Activated gamma-delta T cell treated with Interleukin-2 at 50 U/mL for 16 hours (primary cell): ENCODE results near the gene ZNF274.
A peak's percentile ranks its signal among the peaks of the same experiment; 100 is the strongest.
"Not testable (repeated sequence)": the region's sequence is repeated elsewhere in the genome, so short reads cannot be mapped to it uniquely, and the experiment has no call there.

Experiments
- DNase-seq: peaks from one replicate; pipeline ENCODE4 v3.0.0-alpha.2; 2020

Gene ZNF274

DNA sequence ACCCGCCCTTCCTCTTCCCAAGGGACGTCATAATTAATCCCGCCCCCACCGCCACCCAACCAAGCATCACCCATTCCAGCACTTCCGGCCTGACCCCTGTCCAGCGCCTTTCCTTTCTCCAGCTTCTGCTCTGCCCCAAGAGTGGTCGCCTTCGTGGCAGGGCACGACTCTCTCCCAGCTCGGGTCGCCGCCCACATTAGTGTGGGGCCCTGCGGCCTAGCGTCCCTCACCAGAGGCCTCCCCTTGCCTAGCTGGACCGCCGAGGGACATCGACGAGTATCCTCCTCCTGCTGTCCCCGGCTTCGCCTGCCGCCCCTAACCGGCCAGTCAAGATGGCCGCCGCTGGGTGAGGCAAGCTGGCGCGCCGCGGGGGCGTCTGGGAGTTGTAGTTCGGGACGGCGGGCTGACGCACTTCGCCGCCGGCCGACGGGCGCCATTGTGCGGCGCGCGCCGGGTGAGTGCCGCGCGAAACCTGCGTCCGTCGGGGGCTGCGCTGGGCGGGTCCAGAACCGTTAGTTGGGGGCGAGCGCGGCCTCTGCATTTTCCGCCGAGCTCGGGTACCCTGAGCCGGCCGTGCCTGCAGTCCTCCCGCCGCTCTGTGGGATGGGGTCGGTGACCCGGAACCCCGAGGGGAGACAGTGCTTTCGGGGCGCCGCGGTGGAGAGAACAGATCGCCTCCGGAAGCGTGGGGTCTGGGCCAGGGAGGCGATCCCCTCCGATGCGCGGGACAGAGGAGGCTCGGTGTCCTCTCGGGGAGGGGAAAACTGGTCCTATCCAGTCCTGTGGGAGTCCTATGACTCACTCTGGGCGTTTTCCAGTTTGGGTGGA, at the start of gene ZNF274:
ZNF274 (plus strand) TSS at position 73 of the 828 bp plus-strand sequence. CDS start 905 bp downstream, outside the sequence.
- peak; percentile 89 for DNase-seq

DNA sequence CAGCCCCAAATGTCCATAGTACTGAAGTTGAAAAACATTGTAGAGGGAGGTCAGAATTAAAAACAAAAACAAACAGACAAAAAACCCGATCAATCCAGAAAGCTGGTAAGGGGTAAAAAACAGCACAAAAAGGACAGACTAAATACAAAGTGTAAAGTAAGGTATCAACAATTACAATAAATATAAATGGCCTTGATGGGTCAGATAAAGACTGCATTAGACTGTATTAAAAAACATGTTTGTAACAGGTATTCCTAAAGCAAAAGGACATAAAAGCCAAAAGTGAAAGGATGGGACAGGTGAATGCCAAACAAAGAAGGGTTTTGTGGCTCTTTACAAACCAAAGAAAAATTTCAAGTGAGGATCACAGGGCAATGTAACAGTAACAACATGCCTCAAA, 48.6 kb upstream of the ZNF274 start:
- no peak for DNase-seq

DNA sequence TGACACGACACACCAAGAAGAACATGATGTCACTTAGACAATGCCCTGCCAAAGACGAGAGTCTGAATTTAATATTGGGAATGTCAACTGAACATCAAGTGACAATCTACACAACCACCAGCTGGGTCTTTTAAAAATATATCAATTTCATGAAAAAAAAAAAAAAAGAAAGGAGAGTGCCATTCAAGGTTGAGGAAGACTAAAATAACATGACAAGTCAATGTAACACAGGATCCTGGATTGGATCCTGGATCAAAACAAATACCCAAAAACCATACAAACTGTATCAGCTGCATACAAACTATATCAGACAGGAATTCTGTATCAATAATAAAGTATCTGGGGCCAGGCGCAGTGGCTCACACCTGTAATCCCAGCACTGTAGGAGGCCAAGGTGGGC, 37.0 kb upstream of the ZNF274 start:
- no peak for DNase-seq

DNA sequence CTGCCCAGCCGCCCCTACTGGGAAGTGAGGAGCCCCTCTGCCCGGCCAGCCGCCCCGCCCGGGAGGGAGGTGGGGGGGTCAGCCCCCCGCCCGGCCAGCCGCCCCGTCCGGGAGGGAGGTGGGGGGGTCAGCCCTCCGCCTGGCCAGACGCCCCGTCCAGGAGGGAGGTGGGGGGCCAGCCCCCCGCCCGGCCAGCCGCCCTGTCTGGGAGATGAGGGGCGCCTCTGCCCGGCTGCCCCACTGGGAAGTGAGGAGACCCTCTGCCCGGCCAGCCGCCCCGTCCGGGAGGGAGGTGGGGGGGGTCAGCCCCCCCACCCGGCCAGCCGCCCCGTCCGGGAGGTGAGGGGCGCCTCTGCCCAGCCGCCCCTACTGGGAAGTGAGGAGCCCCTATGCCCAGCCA, 35.4 kb upstream of the ZNF274 start:
- not testable (repeated sequence) for DNase-seq

DNA sequence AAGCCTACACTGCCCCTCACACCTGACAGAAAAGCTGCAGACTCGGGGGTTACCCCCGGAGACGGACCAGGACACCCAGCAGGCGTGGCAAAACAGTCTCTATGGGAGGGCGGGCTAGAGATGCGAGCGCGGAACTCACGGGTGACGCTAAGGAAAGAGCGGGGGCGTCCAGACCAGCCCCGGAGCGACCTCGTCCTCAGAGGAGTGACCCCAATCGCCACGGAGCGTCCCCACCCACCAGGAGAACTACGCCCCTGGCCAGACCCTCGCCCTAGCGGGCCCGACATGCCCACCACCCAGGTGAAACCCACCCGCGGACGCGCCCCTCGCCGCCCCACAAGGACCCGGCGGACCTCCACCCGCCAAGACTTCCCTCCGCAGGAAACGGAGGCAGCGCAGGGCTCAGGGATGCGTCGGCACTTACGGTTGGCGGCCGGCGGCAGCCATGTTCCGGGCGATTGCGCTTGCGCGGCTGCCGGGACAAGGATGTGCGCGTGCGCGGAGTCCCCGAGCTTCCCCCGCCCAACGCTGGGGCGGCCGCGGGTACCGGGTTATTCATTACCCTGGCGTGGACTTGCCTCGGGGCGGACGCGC, 32.4 kb upstream of the ZNF274 start, which contains the start of gene ZNF329:
ZNF329 (minus strand) TSS at position 462 of the 594 bp plus-strand sequence. CDS start 21,286 bp downstream, outside the sequence.
- peak; percentile 91 for DNase-seq

DNA sequence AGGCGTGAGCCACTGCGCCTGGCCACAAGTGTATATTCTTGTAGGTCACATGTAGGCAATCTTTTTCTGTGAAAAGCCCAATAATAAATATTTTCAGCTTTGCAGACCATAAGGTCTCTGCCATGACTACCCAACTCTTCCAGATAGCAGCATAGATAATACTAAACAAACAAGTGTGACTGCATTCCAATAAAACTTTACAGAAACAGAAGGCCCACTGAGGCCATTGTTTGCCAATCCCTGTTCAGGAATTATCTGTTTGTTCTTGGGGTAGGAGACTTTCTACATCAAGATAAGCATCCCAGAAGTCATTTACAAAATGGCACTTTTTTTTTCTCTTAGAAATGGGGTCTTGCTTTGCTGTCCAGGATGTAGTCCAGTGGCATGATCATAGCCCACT, 29.5 kb upstream of the ZNF274 start:
- no peak for DNase-seq

DNA sequence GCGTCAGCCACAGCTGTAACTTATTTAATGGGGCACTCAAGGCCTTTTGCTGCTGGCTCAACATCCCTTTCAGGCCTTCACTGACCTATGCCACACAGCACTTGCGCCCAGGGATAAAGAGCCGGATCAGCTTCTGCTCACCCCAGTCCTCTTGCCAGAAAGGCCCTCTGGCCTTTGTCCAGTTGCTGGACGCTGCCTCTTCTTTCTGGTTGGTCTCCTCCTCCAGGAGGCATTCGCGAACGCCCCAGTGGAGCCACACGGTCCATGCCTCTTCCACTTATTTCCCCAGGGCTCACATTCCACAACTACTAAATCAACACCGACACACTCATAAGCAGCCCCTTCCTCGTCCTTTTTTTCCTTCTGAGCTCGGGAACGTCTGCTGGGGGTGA, 28.6 kb upstream of the ZNF274 start:
- DNase-seq = no peak

DNA sequence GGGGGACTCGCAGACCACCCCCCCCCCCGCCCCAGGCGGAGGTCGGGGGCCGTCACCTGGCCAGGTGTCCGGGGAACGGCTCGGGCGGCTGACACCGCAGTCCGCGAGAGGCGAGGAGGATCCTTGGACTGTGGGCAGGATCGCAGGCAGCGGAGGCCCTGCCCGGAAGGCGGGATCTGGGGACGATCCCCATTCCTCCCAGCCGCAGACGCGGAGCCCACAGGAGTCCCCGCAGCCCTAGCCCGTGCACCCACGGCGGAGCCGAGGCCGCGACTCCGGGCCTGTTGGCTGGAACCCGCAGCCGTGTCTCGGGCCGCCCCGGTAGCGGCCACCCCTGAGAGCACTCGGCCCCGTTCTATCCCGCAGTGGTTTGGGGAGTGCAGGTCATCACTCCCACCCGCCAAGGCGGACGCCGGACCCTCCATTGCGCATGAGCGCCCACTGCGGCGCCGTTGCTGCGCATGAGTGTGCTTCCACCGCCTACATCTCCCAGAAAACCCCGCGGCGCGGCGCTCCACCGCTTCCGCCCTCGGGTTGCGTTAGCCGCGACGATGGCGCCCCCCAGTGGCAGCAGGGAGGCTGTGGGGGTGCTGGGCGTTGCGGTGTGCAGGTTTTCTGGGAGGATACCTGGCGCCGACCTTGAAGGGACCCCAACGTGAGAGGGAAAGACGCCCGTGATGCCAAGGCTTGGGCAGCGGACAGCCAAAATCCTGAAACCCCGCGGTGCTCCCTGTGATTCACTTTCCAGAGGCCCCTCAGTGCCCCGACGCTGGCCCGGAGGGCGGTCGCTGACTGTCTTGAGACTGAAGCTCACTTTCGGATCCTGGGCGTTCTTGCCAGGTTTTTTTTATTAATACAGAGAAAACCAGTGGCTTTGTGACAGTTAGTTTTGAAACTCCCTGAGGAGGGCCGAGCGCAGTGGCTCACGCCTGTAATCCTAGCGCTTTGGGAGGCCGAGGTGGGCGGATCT, 27.9 kb upstream of the ZNF274 start:
- DNase-seq = peak; percentile 99

DNA sequence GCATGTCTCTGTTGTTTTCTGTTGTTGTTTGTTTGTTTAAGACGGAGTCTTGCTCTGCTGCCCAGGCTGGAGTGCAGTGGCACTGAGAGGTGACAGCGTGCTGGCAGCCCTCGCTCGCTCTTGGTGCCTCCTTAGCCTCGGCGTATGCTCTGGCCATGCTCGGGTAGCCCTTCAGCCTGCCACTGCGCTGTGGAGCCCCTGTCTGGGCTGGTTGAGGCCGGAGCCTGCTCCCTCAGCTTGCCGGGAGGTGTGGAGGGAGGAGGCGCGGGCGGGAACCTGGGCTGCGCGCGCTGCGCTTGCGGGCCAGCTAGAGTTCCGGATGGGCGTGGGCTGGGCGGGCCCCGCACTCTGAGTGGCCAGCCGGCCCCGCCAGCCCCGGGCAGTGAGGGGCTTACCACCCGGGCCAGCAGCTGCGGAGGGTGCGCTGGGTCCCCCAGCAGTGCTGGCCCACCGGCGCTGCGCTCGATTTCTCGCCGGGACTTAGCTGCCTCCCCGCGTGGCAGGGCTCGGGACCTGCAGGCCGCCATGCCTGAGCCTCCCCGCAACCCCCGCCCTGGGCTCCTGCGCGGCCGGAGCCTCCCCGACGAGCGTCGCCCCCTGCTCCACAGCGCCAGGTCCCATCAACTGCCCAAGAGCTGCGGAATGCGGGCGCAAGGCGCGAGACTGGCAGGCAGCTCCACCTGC, 25.7 kb upstream of the ZNF274 start:
- DNase-seq = no peak

DNA sequence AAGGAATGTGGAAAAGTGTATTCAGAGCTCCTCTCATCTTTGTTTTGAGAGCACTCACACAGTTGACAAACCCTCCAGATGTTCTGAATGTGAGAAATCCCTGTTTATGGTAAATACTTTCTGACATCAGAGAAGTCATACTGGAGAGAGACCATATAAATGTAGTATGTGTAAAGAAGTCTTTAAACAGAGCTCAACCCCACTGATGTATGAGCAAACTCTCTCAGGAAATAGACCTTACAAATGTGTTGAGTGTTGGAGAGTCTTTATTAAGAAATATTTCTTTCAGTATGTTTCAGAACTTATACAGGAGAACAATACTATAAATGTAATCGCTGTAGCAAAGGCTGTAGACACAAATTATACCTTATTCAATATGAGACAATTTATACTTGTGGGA, 16.6 kb upstream of the ZNF274 start:
- DNase-seq = no peak

DNA sequence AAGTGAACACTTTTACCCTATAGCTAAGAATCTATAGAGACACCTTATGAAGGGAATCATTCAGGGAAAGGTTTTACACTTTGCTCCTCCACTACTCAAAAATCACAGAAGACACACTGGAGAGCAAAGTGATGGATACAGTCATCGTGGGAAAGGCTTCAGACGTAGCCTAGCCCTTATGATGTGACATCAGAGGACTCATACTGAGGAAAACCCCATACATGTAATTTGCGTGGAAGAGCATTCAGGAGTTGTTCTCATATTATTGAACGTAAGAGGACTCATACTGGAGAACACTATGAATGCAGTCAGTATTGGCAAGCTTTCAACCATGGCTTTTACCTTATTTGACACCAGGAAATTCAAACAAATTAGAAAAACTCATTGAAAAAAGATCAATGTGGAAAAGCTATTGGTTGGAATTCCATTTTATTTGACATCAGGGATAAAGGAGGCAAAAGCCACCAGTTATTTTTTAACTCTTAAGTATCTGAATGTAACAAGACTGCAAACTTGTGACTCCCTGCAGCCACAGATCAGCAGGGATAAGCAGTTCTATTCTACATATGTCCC, 16.1 kb upstream of the ZNF274 start:
- DNase-seq = no peak

DNA sequence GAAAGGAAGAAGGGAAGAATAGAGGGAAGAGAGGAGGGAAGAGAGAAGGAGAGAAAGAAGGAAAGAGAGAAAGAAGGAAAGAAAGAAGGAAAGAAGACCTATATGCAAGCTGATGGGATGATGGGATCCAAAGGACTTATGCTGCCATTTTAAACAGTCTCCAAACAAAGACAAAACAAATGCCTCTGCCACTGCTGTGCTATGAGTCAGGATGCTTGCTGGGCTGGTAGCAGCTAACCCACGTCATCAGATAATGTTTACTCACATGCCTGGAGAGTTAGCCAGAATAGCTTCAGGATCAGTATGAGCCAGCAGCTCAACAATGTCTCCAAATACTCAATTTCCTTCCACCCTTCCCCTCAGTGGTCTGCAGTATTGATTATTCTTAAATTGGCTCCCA, 12.0 kb upstream of the ZNF274 start:
- no peak for DNase-seq

DNA sequence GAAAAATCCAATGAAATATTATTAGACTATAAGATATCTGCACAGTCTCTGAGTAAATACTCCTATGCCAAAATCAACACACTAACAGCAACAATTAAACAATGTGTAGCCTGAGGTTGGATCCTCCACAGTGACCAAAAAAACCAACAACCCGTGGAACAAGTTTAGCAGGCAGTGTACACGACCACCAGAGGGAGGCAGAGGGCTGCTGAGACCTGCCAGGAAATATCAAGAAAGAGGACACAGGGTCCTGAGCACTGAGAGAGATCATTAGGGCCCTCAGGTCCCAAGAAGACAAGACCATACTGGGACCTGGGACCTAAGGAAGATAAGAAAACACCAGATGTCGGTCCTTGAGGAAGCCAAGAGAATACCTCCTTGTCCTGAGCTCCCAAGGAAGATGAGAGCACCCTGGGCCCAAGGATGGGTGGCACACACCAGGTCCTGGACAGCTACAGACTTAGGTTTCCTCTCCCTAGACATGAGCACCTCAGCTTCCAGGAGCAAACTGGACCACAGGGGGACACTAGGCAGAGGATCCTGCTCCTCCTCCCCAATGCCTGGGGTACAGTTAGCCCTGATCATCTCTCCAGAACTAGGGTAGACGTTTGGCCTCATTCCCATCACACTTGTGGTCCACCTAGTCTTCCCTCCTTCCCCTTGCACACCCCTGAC, 822 bp upstream of the ZNF274 start:
- DNase-seq = peak; percentile 50

DNA sequence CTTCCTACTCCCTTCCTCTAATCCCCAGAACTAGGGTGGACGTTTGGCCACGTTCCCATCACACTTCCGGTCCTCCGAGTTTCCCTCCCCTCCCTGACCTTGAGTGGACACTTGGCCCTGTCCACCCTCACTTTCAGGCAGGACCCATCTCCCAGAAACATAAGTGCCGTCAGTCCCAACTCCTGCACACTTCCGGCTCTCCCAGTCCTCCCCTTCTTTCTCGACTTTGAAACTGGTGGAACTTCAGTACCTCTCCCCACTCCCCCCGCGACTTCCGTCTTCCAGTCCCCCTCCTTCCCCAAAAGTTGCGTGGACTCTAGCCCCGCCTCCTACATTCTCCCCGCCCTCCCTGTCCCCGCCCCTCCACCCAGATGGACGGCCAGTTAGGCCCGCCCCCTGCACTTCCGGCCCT, 278 bp upstream of the ZNF274 start:
- peak; percentile 72 for DNase-seq

DNA sequence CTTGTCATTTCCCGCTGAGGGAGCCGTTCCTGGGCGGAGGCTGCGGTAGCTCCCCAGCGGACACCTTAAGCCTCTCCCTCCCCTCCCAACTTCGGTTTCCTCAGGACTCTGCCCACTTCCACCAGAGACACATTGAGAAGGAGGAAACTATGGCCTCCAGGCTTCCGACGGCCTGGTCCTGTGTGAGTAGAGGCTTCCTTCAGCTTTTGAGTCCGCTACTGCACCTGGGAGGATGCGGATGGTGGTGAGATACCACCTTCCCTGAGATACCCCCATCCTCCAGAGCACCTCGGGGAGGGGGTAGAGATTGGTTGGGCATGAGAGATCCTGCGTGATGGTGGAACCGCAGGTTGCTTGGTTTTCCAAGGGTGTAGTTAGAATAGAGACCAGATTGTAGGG, 955 bp downstream of the ZNF274 start:
- DNase-seq = no peak

DNA sequence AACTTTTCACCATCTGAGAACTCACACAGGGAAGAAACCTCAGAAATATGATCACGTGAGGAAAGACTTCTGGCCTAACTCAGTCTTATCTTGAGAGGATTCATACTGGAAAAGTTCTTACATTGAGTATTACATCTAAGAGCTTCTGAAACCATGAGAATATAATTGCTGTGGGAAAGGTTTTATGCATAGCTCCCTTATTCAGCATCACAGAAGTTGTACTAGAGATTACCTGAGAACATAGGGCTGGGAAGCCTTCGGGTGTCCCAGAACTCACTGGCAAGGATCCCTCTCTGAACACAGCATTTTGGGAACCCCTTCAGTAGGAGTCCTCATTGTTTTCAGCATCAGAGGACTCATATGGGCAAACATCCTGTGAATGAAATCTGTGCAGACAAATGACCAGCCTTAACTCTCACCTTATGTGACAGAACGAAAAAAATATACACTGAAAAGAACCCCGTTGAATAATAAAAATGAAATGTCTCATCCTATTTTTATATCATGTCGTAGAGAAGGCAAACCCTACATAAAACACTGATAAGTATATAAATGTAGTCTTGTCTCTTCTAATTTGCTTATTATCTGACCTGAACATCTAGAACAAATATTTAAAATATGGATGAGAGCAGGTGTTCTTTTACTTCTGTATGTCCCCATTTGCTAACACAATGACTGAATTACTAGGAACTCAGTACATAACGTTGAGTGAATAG, 14.2 kb downstream of the ZNF274 start:
- DNase-seq = no peak

DNA sequence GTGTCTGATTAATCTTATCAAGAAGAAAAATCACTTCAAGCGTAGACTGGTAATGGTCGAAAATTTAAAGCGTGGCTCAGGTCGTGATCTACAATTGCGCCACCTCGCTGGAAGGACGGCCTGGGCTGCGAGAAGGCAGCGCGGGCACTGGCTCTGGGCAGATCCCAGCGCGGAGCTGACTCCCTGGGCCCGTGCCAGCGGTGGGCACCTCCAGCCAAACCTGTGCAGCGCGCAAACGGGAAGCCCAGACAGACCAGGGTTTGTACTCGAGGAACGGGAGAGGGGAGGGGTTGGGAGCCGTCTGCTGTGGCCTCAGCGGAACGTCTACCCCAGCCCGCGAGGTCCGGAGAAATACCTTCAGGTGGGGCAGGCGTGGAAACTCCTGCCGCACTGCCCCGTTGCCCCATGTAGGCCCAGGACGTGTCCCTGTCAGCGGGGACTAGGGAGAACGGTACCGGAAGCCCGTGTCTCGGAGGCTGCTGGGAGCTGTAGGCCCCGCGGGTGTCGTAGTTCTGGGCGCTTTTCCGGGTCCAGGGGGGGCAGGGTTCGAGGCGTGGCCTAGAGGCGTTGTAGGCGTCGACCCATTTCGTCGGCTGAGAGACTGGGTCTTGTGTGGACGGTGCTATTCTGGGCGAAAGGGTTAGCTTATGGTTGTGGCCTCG, 21.1 kb downstream of the ZNF274 start:
- DNase-seq = no peak

DNA sequence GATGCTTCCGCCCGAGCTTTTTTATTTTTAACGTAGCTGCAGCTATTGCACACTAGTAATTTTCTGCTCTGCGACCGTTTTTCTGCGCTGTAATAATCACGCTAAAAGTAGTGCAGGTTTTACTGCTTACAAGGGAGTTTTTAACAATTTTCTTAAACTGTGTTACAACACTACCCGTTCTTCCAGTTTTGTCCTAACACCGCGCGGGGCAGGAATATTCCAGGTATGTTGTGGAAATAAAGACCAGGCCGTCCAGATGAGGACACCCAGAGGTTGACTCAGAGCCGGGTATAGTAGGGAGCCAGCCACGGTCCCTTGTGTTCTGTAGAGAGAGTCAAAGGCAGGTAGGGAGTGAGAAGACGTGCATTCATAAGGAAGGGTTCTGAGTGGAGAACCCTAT, 21.7 kb downstream of the ZNF274 start:
- no peak for DNase-seq

DNA sequence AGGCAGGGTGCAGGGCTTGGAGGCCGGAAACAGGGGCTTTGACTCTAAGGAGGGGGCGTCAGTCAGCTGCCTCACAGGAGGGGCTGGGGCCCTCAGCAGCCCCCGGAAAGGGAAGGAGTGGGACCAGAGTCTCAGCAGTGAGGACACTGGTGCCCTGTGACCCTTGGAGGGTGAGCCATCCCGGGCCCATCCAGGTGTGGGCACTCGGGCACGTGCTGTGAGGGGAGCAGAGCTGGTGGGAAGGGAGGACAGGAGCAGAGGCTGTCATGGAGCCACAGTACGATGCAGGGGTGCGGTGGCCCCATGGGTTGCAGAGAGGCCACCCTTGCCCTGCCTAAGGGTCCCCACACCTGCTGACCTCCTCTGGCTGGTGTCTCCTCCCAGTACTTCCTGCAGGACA, 26.7 kb downstream of the ZNF274 start:
- no peak for DNase-seq

DNA sequence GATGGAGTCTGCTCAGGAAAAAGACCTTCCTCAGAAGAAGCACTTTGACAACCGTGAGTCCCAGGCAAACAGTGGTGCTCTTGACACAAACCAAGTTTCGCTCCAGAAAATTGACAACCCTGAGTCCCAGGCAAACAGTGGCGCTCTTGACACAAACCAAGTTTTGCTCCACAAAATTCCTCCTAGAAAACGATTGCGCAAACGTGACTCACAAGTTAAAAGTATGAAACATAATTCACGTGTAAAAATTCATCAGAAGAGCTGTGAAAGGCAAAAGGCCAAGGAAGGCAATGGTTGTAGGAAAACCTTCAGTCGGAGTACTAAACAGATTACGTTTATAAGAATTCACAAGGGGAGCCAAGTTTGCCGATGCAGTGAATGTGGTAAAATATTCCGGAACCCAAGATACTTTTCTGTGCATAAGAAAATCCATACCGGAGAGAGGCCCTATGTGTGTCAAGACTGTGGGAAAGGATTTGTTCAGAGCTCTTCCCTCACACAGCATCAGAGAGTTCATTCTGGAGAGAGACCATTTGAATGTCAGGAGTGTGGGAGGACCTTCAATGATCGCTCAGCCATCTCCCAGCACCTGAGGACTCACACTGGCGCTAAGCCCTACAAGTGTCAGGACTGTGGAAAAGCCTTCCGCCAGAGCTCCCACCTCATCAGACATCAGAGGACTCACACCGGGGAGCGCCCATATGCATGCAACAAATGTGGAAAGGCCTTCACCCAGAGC, 29.6 kb downstream of the ZNF274 start:
- no peak for DNase-seq
